Fibroblast of skin of abdomen (primary cell): Measurements from ENCODE around the gene SPTBN5.

Experiments used
- DNase-seq: peaks from one replicate; pipeline ENCODE4 v3.0.0-alpha.2; 2013

Gene SPTBN5

GRCh38 chr15:41801185-41801584 is 92.7 kb downstream of the SPTBN5 start:
- DNase-seq = no peak

GRCh38 chr15:41799488-41799805 is 94.4 kb downstream of the SPTBN5 start:
- DNase-seq = no peak

- DNase-seq = no peak
Observed at GRCh38 chr15:41798607-41799487, 95.0 kb downstream of the SPTBN5 start.
